G401 (cell line): ENCODE data around the gene FCN3. TPM values are rescaled to one million over a fixed set of nuclear protein-coding genes. Genes with fewer than 3 reads are reported as not detected.

Experiments
- DNase-seq: peaks from one replicate; pipeline ENCODE4 v3.0.0-alpha.2; 2015; ENCODE audit warnings: low spot score
- in situ Hi-C: cut with HindIII; loops from 2 replicates; pipeline ENCODE4 v1.10.0; 2016; ENCODE audit warnings: low sequenced_read_pairs, mixed read lengths
- total RNA-seq: library from RNA; depleted of rRNA; stranded (reverse); fragments of >200 nt; shearing (Covaris generic); gene quantifications from 2 replicates; pipeline ENCODE4 v1.2.3, GENCODE V29; 2014

The FCN3 gene
- total RNA-seq, 1 experiment from 2014 or later: not detected

GRCh38 chr1:27383661-27384060, 9.0 kb upstream of the FCN3 start:
- DNase-seq: no peak
- in situ Hi-C loops: no loop called here

DNA sequence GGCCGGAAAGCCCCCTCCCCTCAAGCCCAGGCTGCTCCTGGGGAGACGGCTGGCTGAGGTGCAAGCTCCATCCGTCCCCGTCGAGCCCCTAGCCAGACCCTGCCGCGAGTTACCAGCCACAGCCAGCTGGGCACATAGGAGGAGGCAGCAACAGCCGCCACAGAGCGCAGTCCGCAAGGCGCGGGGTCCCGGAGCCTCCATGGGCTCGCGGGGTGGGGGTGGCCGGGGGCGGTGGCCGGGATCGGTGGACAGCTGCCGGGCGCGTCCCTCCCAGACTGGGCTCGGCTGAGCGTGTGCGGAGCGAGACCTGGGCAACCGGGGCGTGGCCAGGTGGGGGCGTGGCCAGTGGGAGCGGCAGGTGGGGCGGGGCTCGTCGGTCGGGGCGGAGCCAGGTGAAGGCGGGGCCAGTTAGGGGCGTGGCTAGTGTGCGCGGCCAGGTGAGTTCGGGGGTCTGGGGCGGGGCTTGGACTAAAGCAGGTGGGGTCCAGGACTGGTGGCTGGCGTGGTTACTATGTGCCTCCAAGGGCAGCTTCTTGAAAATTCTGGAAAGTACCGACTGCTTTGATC, 8.5 kb upstream of the FCN3 start, which contains the start of gene CD164L2:
Gene CD164L2 (minus strand): TSS at position 295 of the 567 bp plus-strand sequence. CDS start 94 bp downstream, at position 201.
- in situ Hi-C loops: no loop called here
- DNase-seq: no peak

- DNase-seq: no peak
- in situ Hi-C loops: no loop called here
Observed at GRCh38 chr1:27381969-27382762, 7.5 kb upstream of the FCN3 start.

GRCh38 chr1:27380766-27381733, 6.4 kb upstream of the FCN3 start:
- in situ Hi-C loops: no loop called here
- DNase-seq: no peak

- in situ Hi-C loops: no loop called here
- no peak for DNase-seq
Observed at GRCh38 chr1:27380224-27380623, 5.6 kb upstream of the FCN3 start.

- in situ Hi-C loops: no loop called here
- DNase-seq: no peak
Observed at GRCh38 chr1:27379564-27380122, 5.0 kb upstream of the FCN3 start.

DNA sequence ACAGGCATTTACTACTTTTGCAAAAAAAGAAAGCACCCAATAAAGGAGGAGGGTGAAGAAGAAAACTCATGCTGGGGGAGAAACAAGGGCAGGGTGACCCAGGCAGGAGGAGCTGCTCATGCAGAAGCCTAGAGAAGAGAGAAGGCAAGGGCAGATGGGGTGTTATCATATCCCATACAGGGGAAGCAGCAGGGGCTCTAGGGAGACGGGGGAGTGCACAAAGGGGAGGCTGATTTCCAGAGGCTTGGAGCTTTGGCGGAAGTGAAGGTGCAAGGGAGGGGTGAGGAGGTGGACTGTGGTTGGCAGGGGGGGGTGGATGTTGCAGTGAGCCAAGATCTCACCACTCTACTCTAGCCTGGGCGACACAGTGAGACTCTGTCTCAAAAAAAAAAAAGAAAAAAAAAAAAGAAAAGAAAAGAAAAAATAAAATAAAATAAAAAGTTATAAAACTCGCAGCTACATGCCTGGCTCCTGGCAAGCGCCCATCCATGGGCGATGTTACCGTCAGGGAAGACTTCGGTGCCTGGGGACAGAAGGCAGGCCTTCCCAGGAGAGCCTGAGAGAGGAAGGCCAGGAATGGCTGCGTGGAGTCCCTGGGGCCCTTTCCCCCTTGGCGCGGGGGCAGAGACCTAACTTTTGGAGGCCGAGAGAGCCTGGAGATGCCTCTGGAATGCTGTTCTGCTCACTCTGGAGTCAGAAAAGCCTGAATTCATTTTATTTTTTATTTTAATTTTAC, 3.3 kb upstream of the FCN3 start:
- no peak for DNase-seq
- in situ Hi-C loops: no loop called here

- in situ Hi-C loops: no loop called here
- DNase-seq: peak; percentile 33
Observed at GRCh38 chr1:27372808-27373690, 1.6 kb downstream of the FCN3 start.

GRCh38 chr1:27372022-27372807, 2.4 kb downstream of the FCN3 start:
- in situ Hi-C loops: no loop called here
- DNase-seq: no peak

DNA sequence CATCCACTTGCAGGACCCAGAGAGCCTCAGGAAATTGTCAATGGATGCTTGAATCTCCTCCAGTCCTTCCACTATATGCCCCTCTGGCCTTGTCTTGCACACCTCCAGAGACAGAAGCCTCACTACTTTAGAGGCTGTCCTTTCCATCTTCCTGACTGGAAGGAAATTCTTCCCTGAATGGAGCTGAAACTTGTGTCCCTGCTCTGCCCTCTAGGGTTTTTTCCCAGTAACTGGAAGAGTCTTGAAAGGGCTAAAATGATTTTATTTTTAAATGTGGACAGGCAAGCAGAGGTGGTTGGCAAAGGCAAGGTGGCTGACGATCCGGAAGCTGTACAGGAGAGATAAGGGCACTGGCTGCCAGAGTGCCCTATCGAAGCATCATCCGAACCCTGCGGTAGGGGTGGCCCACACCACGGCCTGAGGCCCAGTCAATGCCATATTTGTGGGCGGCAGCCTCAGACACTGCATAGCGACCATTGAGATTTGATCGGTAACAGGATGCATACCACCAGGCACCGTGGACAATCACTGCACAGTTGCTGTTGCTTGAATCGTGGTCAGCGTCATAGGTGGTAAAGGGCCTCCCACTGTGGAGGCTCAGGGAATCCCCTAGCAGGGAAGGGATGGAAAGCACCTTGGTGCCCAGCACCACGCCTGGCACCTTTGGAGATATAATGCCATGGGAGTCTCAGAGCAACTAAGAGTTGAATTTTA, 5.6 kb downstream of the FCN3 start:
- DNase-seq: peak; percentile 47
- in situ Hi-C loops: no loop called here

- in situ Hi-C loops: no loop called here
- DNase-seq: no peak
Observed at GRCh38 chr1:27367160-27367650, 7.4 kb downstream of the FCN3 start.

DNA sequence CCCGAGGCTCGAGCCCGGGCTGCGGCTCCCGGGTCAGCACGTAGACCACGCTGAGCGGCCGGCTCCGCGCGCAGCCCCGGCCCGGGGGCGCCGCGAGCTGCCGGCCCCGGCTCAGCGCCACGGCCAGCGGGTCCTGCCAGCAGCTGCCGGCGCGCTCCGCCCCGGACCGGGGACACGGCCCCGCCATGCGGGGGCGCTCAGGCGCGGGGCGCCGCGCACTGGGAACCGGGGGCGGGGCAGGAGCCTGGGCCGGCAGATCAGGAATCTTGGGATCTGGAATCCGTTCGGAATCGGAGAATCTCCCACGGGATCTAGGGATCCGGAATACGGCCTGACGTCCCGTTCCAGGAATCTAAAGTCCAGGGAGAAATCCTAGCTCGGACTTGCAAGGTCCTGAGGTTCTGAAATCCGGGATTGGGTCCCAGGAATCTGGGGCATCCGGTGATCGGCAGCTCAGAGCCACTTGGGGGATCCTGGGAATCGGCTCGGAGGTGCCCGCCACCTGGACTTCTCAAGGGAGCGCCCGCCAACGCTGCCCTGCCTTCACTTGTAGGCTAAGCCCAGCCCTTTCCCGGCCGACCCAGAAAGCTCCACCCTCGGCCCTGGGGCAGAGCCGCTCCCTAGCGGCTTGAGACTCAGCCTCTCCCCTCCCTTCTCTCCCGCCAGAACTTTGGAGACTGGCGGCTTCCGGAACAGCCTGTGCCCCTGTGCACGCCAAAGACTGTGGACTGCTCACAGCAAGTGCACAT, 8.0 kb downstream of the FCN3 start, which contains the start of gene MAP3K6:
Gene MAP3K6 (minus strand): TSS at position 551 of the 749 bp plus-strand sequence. CDS start 364 bp downstream, at position 187.
- peak; percentile 91 for DNase-seq
- in situ Hi-C loops: no loop called here

GRCh38 chr1:27366113-27366410, 8.6 kb downstream of the FCN3 start:
- DNase-seq: peak; percentile 76
- in situ Hi-C loops: no loop called here

DNA sequence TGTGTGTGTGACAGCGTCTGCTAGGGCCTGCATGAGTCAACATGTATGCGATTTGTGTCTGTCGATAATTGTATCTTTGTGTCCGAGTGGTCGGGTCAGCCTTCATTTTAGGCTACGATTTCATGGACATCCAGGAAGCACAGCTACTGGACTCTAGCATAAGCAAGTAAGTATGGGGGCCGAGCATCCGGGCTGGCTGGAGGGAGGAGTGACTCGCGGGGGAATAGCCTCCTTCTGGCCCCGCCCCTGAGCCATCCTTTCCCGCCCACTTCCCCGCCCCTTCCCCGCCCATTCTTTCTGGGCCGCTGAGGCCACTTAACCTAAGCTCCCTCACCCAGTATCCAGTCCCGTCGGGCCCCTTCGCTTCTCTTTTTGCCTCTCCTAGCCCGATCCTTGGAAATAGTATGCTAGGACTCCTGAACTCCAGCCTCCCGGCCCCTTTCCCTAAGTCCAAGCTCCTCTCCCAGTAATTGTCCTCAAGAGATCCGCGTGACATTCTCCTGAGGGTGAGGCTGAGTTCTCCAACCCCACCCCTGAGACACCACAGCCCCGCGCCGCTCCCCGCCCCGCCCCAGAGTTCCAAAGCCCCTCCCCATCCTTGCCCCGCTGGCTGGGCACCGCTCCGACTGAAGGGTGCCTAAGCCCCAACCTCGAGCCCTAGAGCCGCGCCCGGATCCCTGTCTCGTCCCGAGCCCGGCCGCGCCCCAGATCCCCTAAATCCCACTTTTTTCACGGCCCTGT, 9.1 kb downstream of the FCN3 start:
- peak; percentile 93 for DNase-seq
- in situ Hi-C loops: no loop called here

- DNase-seq: no peak
- in situ Hi-C loops: no loop called here
Observed at GRCh38 chr1:27364696-27365371, 9.8 kb downstream of the FCN3 start.
